Superior temporal gyrus (tissue), 1 donor: ENCODE measurements around the gene TPRA1.

Experiments
- DNase-seq: peaks from one replicate; pipeline ENCODE4 v3.0.0-alpha.2; 2016; ENCODE audit errors: extremely low spot score

The TPRA1 gene

GRCh38 chr3:127590593-127591465, at the start of gene TPRA1:
TPRA1 (minus strand) TSS chr3:127590733; CDS start chr3:127580146, 10,587 bp downstream.
- peak; percentile 99 for DNase-seq

GRCh38 chr3:127640042-127640355, 49.5 kb upstream of the TPRA1 start:
- DNase-seq: no peak

- DNase-seq: no peak
Measured at GRCh38 chr3:127639173-127640041, 48.9 kb upstream of the TPRA1 start.

GRCh38 chr3:127637971-127638370, 47.4 kb upstream of the TPRA1 start:
- no peak for DNase-seq

- DNase-seq: no peak
Measured at GRCh38 chr3:127637546-127637945, 47.0 kb upstream of the TPRA1 start.

- no peak for DNase-seq
Measured at GRCh38 chr3:127634653-127635052, 44.1 kb upstream of the TPRA1 start.

GRCh38 chr3:127632035-127632820, 41.7 kb upstream of the TPRA1 start:
- no peak for DNase-seq

- no peak for DNase-seq
Measured at GRCh38 chr3:127630811-127631714, 40.5 kb upstream of the TPRA1 start.

- no peak for DNase-seq
Measured at GRCh38 chr3:127629467-127630403, 39.2 kb upstream of the TPRA1 start.

- peak; percentile 47 for DNase-seq
Measured at GRCh38 chr3:127628788-127629466, 38.4 kb upstream of the TPRA1 start, which contains the start of gene PODXL2. PODXL2 (plus strand) TSS chr3:127629185; CDS start chr3:127629220, 35 bp downstream.

- DNase-seq: no peak
Measured at GRCh38 chr3:127628426-127628787, 37.9 kb upstream of the TPRA1 start.

GRCh38 chr3:127625821-127626220, 35.3 kb upstream of the TPRA1 start:
- DNase-seq: no peak

- DNase-seq: no peak
Measured at GRCh38 chr3:127624063-127624462, 33.5 kb upstream of the TPRA1 start.

- DNase-seq: no peak
Measured at GRCh38 chr3:127622772-127623576, 32.4 kb upstream of the TPRA1 start.

GRCh38 chr3:127622031-127622430, 31.5 kb upstream of the TPRA1 start:
- DNase-seq: no peak

- no peak for DNase-seq
Measured at GRCh38 chr3:127620637-127621375, 30.3 kb upstream of the TPRA1 start.

GRCh38 chr3:127618891-127619290, 28.4 kb upstream of the TPRA1 start:
- no peak for DNase-seq
